T-helper 22 cell (primary cell): Measurements from ENCODE around the gene SURF2.

Source experiments
- DNase-seq: peaks from one replicate; pipeline ENCODE4 v3.0.0-alpha.2; 2020; ENCODE audit warnings: low read depth

Gene SURF2

DNA sequence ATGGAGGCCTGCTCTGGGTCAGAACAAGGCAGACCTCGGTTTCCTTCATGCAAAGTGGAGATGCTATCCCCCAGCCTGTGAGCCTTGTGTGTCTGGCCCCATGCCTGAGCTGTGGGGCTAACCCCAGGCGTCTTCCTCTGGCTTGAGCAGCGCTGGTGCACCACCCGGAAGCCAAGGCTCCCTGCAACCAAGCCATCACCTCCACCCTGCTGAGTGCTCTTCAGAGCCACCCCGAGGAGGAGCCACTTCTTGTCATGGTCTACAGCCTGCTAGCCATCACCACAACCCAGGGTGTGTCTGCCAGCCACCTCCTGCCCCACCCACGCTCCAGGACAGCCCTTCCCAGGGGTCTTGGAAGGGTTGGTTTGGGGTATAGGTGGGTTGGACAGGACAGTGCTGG is 45.2 kb downstream of the SURF2 start:
- DNase-seq, result no peak

DNA sequence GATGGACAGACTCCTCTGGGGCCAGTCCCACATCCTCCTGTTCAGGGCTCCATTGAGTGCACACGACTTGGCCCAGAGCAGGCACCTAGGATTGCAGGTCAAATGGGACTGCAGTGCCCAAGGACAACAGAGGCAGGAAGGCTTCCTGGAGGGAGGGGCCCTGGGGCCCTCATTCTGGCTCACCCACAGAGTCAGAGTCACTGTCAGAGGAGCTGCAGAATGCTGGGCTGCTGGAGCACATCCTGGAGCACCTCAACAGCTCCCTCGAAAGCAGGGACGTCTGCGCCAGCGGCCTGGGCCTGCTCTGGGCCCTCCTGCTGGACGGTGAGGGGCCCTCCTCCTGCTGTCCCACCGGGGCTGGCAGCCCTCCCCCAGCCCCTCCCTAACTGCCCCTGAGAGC is 46.3 kb downstream of the SURF2 start:
- DNase-seq, result no peak

GRCh38 chr9:133403766-133404453 is 47.6 kb downstream of the SURF2 start:
- DNase-seq, result peak; percentile 32

DNA sequence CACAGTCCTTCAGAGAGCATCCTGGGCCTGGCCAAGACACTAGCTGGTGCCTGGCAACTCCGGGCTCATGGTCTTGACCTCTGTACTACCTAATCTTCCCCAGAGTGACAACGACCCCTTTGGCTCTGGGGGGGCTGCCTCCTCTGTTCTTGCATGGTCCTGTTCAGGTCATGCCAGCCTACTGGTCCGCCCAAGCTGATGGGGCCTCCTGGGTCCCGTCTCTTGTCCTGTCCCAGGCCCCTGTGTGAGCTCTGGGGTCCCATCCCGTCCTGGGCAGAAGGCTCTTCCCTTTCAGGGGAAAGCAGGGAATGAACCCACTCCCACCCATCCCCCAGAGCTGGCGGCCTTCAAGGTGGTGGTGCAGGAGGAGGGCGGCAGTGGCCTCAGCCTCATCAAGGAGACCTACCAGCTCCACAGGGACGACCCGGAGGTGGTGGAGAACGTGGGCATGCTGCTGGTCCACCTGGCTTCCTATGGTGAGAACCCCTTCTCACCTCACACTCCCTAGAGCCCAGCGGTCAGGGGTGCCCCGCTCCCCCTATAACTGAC is 48.2 kb downstream of the SURF2 start:
- no peak for DNase-seq

- no peak for DNase-seq
These were observed 49.4 kb downstream of the SURF2 start for GRCh38 chr9:133405508-133406438.

GRCh38 chr9:133406480-133407307 is 50.3 kb downstream of the SURF2 start:
- DNase-seq, result peak; percentile 55

DNA sequence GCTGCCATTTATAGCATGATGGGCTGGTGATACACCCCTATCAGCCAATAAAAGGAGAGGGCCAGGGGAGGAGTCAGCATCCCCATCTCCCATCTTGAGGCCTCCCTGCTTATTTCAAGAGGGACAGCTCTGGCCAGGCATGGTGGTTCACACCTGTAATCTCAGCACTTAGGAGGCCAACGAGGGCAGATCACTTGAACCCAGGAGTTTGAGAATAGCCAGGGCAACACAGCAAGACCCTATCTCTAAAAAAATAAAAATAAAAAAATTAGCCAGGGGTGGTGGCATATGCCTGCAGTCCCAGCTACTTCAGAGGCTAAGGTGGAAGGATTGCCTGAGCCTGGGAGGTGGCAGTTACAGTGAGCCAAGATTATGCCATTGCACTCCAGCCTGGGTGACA is 51.7 kb downstream of the SURF2 start:
- DNase-seq, result no peak
